ENCODE data around the gene ADAMTS14. TPM values are rescaled to one million over a fixed set of nuclear protein-coding genes. Genes with fewer than 3 reads are reported as not detected.
"Not testable (repeated sequence)": the region's sequence is repeated elsewhere in the genome, so short reads cannot be mapped to it uniquely, and the experiment has no call there.

The ADAMTS14 gene
- total RNA-seq, 2 experiments from 2014 or later: 0.16 to 0.25 TPM

GRCh38 chr10:70629338-70629737, 43.0 kb upstream of the ADAMTS14 start:
- Mint-ChIP-seq H3K27ac (no peak overlapping the region), H3K27me3 (no peaks in the 10 kb centered on the region), H3K36me3 (ENCODE audit: low read depth) (no peaks in the 10 kb centered on the region), H3K4me1 (ENCODE audit: low read depth) (no peaks in the 10 kb centered on the region), H3K9me3 (no peaks in the 10 kb centered on the region), H3K4me3 (no peak overlapping the region)
- TF ChIP-seq CTCF (IDR thresholded peaks at IDR 0.05): no peak
- CTCF ChIA-PET: no interaction called here
- POLR2A ChIA-PET: no interaction called here
- DNase-seq: no peak
- ATAC-seq: no peak
- intact Hi-C loops (cut with micrococcal nuclease): no loop called here

GRCh38 chr10:70631735-70632134, 40.6 kb upstream of the ADAMTS14 start:
- CTCF ChIA-PET; DNase-seq; H3K27ac Mint-ChIP-seq; ATAC-seq; H3K9me3 Mint-ChIP-seq; H3K4me1 Mint-ChIP-seq (ENCODE audit: low read depth); intact Hi-C loops (cut with micrococcal nuclease); H3K4me3 Mint-ChIP-seq; POLR2A ChIA-PET; H3K36me3 Mint-ChIP-seq (ENCODE audit: low read depth); H3K27me3 Mint-ChIP-seq: not testable (repeated sequence)

GRCh38 chr10:70634011-70634410, 38.3 kb upstream of the ADAMTS14 start:
- Mint-ChIP-seq H3K9me3 (no peaks in the 10 kb centered on the region), H3K4me3 (no peak overlapping the region), H3K27me3 (no peaks in the 10 kb centered on the region), H3K4me1 (ENCODE audit: low read depth) (no peaks in the 10 kb centered on the region), H3K27ac (no peak overlapping the region), H3K36me3 (ENCODE audit: low read depth) (no peaks in the 10 kb centered on the region)
- TF ChIP-seq CTCF (IDR thresholded peaks at IDR 0.05): no peak
- POLR2A ChIA-PET: no interaction called here
- intact Hi-C loops (cut with micrococcal nuclease): no loop called here
- DNase-seq (no peak), ATAC-seq (peak; percentile 53)
- CTCF ChIA-PET: no interaction called here

GRCh38 chr10:70634515-70634914, 37.8 kb upstream of the ADAMTS14 start:
- ATAC-seq; H3K4me1 Mint-ChIP-seq (ENCODE audit: low read depth); H3K27me3 Mint-ChIP-seq; intact Hi-C loops (cut with micrococcal nuclease); H3K27ac Mint-ChIP-seq; POLR2A ChIA-PET; CTCF ChIA-PET; H3K4me3 Mint-ChIP-seq; H3K36me3 Mint-ChIP-seq (ENCODE audit: low read depth); H3K9me3 Mint-ChIP-seq; DNase-seq: not testable (repeated sequence)

- H3K27me3 Mint-ChIP-seq: not testable (repeated sequence)
These were observed 32.5 kb upstream of the ADAMTS14 start for GRCh38 chr10:70639640-70640383.

GRCh38 chr10:70643272-70643671, 29.0 kb upstream of the ADAMTS14 start:
- H3K4me1 Mint-ChIP-seq (ENCODE audit: low read depth); H3K27me3 Mint-ChIP-seq; H3K9me3 Mint-ChIP-seq; intact Hi-C loops (cut with micrococcal nuclease); DNase-seq; POLR2A ChIA-PET; H3K4me3 Mint-ChIP-seq; H3K27ac Mint-ChIP-seq; ATAC-seq; H3K36me3 Mint-ChIP-seq (ENCODE audit: low read depth): not testable (repeated sequence)
- CTCF ChIA-PET: interaction anchor here (0.8 kb wide), 1 partner anchor 182 kb away, joined by 3 read pairs; no protein-coding TSS in a partner anchor

More at GRCh38 chr10:70639640-70640383, 32.5 kb upstream of the ADAMTS14 start:
- POLR2A ChIA-PET; ATAC-seq; H3K4me3 Mint-ChIP-seq; DNase-seq; H3K4me1 Mint-ChIP-seq (ENCODE audit: low read depth); H3K9me3 Mint-ChIP-seq; intact Hi-C loops (cut with micrococcal nuclease); H3K27ac Mint-ChIP-seq; H3K36me3 Mint-ChIP-seq (ENCODE audit: low read depth); CTCF ChIA-PET: not testable (repeated sequence)

GRCh38 chr10:70644959-70645358, 27.3 kb upstream of the ADAMTS14 start:
- CTCF ChIA-PET; ATAC-seq; H3K4me3 Mint-ChIP-seq; intact Hi-C loops (cut with micrococcal nuclease); H3K4me1 Mint-ChIP-seq (ENCODE audit: low read depth); POLR2A ChIA-PET; H3K27me3 Mint-ChIP-seq; H3K27ac Mint-ChIP-seq; H3K36me3 Mint-ChIP-seq (ENCODE audit: low read depth); DNase-seq: not testable (repeated sequence)
- peaks cover 19% of the 10 kb centered on the region for H3K9me3 Mint-ChIP-seq

All from activated CD8-positive, alpha-beta T cell treated with anti-CD3 and anti-CD28 coated beads for 36 hours (primary cell).